GM19035 (cell line): ENCODE results near the gene EXOSC10.
"Not testable (repeated sequence)": the region's sequence is repeated elsewhere in the genome, so short reads cannot be mapped to it uniquely, and the experiment has no call there.

Experiments
- ATAC-seq: cut with Tn5 transposase; IDR thresholded peaks from one replicate; pipeline ENCODE4 v1.9.1; 2021; ENCODE audit not compliant: unreplicated experiment

The EXOSC10 gene

GRCh38 chr1:11019358-11019757, 80.3 kb downstream of the EXOSC10 start:
- ATAC-seq, result not testable (repeated sequence)
